Measurements from ENCODE around the gene C1QL2.

C1QL2 gene

DNA sequence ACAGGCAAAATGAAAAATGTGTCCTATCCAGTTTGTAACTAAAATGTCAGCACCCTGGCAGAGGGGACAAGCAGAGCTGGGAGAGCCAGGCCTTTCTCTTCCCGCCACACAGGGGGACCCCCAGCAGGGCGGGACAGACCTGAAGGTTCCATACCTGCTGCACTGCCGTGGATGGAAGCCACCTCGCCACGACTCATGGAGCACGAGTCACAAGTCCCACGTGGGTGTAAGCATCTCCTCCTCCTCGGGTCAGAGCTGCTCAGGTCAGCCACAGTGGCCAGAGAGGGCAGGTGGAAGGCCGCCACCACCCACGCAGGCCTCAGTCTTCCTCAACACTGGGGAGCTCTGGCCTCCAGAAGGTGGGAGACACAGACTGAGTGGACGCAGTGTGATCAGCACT is 21.0 kb downstream of the C1QL2 start:
- DNase-seq (ENCODE audit: low read depth), result no peak

DNA sequence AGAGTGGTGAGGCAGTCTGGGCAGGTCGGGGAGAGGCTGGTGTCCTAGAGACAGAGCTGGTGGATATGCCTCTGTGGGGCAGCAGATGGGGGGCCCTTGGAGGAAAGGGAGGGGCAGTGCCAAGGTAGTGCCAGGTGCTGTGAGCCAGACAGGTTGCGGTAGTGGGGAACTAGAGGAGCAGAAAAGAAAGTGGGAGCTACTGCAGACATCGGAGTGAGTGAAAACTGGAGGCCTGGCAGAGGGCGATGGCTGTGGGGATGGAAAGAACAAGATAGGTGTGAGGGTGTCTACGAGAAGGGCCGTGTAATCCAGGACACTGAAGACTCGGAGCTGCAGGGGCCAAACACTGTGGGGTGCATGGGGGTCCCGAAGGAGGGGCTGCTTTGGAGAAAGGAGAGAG is 21.7 kb downstream of the C1QL2 start:
- no peak for DNase-seq (ENCODE audit: low read depth)

DNA sequence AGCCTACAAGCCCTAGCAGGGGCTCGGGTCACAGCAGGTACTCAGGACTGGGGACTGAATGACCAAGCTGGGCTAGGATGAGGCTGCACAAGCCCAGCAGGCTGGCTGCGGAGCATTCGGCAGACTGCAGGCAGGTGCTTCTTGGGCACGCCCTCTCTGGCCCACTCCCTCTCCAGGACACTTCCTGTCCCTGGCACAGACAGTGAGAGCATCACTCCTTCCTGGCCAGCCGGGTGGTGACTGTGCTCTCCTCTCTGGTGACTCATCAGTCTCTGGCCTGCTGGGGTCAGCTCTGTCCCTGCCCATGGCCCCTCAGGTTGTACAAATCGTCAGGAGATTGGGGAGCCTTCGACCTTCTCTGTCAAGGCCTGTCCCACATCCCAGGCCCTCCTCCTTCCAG is 22.5 kb downstream of the C1QL2 start:
- DNase-seq (ENCODE audit: low read depth), result no peak

DNA sequence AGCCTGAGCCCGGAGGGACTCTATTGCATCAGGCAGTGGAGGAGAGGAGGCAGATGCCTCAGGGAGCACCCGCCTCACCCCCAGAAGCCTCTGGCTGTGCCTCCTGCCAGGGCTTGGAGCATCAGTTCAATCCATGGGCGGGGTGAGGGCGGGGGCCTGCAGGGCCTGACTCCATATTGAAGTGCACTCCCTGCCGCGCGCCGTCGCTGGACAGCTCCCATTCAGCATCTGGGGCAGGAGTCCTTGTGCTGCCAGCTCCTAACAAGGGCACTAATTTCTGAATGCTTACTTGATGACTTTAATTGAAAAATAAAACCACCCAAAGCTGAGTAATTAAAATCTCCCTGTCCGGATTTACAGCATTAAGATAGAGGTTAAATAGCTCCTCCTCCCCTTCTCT is 23.8 kb downstream of the C1QL2 start:
- DNase-seq (ENCODE audit: low read depth), result no peak

DNA sequence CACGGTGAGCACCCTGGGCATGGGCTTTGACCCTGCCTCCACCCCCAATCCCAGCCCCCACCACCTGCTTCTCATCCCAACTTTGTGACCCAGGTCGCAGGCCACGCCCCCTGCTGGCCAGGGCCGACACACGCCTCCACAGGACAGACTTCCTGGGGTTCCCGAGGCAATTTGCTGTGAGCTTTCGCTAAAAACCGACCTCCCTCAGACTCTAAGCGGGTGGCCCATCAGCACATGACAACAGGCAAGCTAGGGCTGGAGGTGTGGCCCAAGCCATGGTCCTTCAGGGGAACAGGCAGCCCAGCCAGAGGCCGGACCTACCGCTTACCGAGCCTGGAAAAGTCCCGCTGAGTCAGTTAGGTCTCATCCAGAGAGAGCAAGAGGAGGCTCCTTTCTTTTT is 31.9 kb downstream of the C1QL2 start:
- peak; percentile 23 for DNase-seq (ENCODE audit: low read depth)

DNA sequence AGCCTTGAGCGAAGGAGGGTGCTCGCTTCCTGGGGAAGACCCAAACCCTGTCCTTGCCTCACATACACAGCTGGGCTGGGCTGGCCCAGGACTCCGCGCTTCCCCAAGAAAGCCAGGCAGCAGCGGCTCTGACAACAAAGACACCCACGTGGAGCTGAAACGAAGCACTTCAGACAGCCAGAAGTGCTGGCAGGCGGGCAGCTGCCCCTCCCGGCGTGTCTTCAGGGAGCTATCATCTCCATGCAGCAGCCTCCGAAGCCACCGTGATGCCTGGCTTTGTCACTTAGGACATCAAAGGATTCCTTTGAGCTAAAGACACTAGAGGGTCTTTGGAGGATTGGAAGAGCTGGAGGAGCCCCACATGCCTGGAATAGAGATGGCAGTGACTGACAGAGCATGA is 35.2 kb downstream of the C1QL2 start:
- DNase-seq (ENCODE audit: low read depth), result no peak

DNA sequence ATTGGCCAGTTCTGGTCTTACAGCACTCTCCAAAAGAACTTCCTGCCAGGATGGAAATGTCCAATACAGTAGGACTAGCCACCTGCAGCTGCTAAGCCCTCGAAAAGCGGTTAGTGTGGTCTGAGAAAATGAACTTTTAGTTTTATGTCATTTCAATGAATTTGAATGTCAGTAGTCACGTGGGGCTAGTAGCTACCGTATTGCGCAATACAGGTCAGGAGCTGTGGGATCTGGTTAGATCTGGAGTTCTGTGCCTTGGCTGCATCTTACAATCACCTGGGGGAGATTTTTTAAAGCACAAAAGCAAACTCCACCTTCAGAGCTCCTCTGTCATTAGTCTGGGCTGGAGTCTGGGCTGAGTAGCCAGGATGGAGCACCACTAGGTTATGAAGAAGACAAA is 35.9 kb downstream of the C1QL2 start:
- DNase-seq (ENCODE audit: low read depth), result no peak

DNA sequence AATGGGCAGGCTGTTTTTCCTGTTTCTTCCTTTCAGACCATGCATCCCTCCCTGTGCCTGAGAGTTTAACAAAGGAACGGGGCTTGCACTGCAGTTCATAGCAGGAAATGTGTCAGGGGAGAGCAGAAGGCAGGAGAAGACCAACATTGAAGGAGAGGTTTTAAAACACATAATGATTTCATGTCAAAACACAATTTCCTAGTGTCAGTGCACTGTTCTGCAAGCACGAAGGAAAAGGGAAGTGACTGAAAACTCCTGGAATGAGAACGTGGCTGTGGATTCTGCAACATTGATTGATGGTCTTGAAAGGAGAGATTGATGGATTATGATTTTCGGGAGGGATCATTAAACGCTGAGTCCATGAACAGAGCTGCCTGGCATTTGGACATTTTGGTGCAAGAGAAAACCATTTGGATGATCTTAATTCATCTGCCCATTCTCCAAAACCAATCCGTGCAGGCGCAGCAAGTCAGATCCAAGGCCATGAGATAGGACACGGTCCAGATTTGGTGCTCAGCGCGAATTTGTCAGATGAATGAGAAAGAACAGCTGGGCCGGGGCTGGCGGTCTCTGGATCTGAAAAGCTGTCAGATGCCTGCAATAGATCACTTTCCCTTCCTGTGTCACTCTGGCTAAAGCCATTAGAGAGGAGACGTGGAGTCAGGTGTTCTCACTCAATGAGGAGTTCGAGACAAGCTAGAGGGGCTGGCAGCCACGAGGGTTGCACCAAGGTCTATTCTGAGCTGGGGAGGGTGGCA is 38.4 kb downstream of the C1QL2 start:
- DNase-seq (ENCODE audit: low read depth), result no peak

DNA sequence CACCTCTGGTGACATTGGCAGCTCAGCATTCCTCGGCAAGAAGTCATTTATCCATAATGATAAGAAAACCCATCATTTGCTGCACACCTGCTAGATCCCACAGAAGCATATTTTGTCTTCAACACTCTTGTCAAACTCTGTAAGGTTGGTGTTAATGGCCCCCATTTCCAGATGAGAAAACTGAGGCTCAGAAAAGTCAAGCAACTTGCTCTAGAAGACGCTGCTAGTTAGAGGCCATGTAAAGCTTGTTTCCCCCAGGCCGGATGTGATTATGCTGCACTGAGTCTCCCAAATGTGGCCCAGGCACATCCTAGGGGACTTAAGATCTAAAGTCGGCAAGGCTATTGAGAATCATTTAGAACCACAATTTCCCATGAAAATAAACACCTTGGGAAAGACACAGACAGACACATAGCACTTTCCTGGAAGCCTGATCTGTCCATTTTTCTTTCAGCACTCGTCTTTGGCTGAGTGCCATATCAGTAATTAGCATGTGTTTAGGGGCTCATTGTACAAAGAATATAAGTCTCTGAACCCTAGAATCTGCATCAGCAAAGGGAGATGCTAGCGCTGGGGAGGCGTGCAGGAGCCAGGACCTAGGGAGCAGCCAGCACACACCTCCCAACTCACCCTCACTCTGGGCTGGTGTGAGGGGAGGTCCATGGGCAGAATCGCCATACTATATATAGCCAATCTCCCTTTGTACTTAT is 39.3 kb downstream of the C1QL2 start:
- DNase-seq (ENCODE audit: low read depth), result no peak

DNA sequence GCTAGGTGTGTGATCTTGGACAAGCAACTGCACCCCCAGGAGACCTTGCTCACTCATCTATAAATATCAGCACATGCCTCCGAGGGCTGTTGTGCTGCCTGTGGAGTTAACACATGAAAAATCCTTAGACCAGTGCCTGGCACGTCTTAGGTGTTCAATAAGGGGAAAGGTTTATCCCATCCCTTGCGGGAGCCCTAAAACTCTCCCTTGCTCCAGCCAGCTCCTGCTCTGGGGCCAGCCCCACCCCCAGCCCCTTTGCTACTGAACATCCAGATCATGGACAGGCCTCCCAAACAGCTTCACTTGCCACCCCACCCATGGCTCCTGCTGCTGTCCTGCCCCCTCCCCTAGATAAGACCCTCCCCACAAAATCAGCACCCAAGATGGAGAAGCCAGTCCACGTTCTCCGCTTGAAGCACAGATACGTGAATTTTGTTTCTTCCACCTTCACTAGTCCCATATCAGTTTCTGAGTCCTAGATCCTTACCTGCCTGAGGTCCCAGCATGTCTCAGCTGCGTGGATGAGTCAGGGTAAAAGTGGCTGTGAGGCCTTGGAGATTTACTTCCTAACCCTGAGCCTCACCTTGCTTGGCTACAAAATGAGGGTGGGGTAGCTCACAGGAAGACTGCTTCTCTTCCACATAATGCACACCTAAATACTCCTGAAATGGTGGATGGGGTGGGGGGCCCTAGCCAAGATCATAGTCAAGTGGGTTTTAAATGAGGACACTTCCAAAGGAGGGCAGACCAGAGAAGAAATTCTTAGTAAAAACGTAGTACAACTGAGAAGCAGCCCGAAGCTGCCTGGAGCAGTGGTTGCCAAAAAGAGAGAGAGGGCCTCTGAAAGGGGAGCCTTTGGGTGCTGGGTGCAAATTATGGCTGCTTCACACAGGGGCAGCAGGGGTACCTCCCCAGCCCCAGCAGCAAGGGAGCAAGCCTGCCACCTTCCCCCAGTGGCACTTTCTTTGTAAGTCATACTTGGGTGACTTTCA is 40.4 kb downstream of the C1QL2 start:
- DNase-seq (ENCODE audit: low read depth), result no peak

DNA sequence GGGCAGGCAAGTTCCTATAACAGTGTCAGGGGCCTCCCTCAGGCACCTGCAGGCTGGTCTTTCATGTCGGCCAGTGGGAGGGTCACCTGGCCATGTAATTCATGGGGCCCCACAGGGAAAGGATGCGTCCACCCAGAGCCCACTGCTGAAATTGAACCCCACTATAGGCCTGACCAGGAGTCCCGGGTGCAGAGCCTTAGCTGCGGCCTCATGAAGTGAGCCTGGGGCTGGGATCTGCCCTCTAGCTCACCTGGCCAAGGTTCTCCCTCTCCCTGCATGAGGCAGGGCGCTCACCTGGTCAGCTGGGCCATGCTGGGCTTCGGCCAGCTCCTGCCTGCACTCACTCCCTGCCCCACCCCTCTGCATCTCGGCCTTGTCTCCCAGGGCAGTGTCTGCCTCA is 41.1 kb downstream of the C1QL2 start:
- DNase-seq (ENCODE audit: low read depth), result no peak

DNA sequence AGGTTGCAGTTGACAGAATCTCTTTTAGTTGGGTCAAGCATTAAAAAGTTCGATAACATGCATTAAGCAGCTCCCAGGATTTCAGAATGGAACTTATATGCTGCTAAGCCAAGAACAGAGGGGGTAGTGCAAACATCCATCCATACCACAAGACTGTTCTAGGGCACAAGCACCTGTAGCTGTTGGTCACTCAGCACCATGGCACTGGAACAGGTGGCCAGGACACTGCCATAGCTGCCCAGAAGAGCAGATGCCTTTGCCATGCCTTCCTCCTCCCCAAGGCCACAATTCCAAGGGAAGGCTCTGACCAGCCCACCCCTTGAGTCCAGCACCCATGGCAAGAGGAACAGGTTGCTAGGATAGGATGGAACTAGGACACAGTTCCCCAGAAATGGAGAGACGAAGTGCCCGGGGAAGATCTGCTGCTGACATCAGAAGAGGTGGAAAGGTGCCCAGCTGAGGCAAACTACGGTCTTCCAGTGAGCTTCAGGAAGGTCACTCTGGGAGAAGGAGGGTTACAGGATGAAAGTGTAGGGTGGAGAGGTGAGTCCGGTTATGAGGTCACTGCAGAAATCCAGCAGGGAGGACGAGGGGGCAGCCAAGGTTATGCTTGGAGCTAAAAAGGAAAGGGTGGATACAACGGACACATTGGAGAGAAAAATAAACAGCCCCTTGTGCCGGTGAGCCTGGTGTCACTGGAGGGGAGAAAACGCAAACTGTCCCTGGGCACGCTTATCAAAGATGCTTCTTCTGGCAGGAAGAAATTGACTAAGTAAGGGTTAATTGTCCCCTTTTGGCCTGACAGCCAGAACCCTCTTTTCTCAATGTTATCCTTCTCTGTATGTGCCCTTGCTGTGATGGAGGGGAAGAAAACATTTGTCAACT is 41.9 kb downstream of the C1QL2 start:
- DNase-seq (ENCODE audit: low read depth), result no peak

DNA sequence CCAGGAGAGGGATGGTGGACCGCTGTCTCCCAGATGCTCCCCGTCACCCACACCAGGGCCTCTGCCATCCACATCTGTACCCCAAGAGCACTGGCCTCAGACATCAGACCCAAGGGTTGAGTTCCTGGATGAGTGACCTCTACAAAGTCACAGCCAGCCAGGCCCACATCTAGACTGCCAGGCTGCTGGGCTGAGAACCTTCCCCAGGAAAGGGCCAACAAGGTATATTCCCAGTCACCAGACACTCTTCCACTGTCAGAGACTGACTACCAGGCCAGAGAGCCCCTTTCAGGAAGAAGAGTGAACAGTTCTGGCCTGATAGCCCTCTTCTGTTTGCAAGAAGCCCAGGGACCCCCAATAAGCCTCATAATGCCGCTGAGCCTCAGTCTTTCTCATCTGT is 44.3 kb downstream of the C1QL2 start:
- no peak for DNase-seq (ENCODE audit: low read depth)

DNA sequence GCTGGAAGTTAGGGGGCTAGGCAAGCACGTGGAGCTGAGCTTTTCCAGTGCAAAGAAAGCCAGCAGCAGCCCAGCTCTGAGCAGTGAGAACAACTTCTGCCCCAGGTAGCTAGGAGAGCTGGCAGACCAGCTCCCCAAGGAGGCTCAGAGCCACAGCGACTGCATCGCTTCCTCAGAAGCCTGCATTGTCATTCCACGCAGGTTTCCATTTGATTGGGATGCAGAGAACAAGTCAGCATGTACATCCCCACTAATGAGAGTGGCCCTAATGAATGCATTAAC is 45.1 kb downstream of the C1QL2 start:
- DNase-seq (ENCODE audit: low read depth), result no peak

DNA sequence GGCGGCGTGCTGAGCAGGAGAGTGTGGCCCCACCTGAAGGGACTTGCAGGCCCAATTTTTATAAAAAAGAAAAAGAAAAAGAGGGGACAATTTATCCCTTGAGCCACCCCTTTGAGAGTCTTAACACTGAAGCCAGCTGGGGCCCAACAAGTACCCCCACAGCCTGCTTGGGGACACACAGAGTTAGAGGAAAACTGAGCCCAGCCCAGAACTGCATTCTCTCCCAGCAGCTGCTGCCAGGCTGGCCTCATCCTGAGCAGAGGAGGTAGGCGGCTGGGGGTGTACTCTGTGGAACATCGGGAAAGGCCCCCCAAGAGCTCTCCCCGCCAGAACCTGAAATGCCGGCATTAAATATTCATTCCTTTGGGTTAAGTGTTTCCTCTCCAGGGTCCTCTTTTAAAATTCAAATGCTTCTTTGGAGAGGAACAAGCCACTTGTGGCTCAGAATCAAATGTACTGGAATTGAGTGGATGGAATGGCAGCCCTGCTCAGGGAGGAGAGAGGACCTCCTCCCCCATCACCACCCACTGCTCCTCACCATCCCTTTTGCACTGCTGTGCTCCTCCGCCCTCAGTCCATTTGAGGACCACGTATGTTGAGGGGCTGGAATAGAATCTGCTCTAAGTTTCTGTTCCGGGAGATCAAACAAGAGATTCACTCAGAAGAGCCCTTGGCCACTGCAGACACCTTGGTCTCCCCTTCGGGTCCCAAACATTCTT is 45.6 kb downstream of the C1QL2 start:
- DNase-seq (ENCODE audit: low read depth), result no peak

DNA sequence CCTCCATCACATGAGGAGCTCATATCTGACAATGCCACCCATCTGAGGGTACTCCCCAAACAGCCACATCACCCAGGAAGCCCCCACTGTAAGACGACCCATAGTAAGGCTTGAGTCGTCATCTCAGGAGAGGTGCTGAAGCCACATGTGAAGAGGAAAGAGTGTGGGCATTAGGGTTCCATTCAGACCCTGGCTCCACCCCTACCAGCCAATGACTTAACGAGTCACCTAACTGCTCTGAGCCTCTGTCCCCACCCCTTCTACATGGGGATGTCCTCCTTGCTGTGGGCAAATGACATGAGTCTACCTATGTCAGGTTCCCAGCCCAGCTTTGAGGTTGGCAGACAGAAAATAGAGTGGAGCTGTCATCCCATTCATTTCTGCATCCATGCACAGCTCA is 46.3 kb downstream of the C1QL2 start:
- DNase-seq (ENCODE audit: low read depth), result no peak

DNA sequence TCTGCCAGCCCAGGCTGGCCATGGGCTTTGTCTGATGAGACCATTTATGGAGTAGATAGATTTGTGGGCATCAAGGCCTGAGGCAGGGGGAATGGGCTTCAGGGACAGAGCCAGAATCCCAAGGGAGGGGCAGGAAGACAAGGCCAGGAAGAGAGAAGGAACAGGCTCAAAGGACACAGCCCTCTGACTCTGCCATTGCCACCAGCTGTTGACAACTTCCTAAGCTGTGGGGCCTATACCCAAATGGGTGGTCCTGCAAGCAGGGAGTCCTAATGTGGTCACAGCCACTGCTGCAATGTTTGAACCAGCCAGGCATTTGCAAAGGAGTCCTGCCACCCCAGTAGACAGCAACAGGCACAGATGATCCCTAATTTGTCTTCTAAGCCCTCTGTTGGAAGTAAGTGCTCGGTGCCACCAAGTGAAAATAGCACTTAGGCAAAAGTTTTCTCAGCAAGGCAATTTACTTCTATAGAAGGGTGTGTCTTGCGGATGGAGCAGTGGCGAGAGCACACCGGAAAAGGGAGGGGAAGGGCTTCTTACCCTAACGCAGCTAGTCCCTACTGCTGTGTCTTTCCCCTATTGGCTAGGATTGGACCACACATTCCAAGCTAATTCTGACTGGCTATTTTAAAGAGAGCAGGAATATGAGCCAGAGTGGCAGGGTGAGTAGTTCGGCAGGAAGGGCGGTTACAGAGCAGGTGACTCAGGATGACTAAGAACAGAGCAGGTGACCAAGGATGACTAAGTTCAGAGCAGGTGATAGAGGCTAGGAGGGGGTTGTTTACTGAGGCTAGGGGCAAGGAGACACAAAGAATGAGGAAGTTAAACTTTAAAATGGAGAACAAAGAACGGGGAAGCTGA is 47.2 kb downstream of the C1QL2 start:
- DNase-seq (ENCODE audit: low read depth), result no peak

DNA sequence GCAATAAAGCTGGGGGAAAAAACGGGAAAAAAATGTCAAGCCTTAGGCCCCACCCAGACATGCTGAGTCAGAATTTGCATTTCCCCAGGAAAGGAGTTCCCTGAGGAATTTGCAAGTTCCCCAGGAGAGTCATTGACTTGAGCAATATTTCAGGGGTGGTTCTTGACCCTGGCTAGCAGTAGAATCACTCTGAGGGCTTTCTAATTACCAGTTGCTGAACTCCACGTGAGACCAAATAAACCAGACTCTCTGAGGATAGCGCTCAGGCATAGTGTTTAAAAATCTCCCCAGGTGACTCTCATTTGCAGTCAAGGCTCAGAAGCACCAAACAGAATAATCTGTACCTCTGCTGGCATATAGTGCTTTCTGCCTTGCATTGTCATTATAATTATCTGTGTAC is 48.7 kb downstream of the C1QL2 start:
- DNase-seq (ENCODE audit: low read depth), result no peak

DNA sequence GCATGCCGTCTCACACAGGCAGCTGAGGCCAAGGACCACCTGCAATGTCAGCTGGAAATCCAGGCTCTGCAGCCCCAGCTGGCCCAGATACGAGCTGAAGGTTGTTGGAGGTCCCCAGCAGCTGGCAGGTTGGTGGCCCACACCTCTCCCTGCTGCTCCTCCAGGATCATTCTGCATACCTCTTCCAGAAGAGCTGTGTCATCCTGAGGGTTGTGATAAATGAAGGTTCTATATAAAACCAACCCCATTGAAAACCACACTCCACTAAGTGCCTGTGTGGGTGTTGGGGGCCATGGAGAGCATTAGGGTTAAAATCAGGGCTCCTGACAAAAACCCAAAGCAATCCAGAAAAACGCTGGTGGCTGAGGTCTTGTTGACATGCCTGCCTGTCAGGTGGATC is 50.4 kb downstream of the C1QL2 start:
- no peak for DNase-seq (ENCODE audit: low read depth)

DNA sequence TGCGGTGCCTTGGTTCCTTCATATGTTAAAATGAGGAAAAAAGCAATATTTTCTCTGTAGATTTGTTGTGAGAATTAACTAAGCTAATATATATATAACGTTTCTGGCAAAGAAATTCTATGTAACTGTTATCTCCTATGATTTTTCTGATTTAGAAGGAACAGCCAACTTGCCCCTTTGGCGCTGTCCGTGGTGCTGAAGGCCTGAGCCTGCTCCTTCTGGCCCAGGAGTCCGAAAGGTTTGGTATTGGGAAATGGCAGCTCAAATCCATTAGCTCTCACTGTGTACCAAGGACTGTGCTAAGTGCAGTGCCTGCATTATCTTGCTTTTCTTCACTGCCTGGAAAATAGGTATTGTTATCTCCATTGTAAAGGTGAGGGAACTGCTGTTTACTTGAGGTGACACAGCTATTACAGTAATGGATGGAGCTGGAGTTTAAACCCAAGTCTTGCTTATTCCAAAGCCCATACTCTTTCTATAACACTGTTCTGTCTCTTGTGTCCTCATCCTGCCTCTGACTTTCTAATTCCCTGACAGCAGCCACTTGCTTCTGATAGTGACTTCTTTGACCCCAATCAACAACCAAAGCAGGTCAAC is 52.2 kb downstream of the C1QL2 start:
- DNase-seq (ENCODE audit: low read depth), result peak; percentile 7

Measured in activated T-cell treated with anti-CD3 and anti-CD28 coated beads for 1 hour (primary cell).